Measurements from ENCODE around the gene CTRB2.

Gene CTRB2

DNA sequence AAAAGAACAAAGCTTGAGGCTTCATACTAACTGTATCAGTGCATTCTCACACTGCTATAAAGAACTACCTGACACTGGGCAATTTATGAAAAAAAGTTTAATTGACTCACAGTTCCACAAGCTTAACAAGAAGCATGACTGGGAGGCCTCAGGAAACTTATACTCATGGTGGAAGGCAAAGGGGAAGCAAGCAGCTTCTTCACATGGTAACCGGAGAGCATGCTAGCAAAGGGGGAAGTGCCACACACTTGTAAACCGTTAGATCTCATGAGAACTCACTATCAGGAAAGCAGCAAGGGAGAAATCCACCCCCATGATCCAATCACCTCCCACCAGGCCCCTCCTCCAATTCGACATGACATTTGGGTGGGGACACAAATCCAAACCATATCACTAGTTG lies 25.3 kb downstream of the CTRB2 start:
- DNase-seq: no peak

DNA sequence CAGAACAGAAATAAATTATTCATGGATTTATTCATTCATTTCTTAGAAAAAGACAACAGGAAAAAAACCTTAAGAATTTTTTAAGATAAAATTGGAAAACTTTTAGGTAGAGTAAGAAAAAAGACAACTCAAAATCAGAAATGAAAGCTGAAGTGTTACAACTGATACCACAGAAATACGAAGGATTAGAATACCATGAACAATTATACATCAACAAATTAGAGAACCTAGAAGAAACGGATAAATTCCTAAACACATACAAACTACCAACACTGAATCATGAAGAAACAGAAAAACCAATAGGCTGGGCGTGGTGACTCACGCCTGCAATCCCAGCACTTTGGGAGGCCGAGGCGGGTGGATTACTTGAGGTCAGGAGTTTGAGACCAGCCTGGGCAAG lies 27.8 kb downstream of the CTRB2 start:
- no peak for DNase-seq

DNA sequence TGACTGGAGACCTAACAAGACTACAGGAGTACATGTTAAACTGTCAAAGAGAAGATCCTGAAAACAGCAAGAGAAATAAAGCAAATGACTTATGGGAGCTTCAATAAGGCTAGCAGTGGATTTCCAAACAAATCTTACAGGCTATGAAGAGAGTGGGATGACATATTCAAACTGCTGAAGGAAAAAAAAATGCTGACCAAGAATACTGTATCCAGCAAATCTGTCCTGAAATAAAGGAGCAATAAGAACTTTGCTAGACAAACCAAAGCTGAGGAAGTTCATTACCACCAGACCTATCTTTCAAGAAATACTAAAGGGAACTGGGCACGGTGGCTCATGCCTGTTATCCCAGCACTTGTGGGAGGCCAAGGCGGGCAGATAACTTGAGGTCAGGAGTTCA lies 30.0 kb downstream of the CTRB2 start:
- no peak for DNase-seq

DNA sequence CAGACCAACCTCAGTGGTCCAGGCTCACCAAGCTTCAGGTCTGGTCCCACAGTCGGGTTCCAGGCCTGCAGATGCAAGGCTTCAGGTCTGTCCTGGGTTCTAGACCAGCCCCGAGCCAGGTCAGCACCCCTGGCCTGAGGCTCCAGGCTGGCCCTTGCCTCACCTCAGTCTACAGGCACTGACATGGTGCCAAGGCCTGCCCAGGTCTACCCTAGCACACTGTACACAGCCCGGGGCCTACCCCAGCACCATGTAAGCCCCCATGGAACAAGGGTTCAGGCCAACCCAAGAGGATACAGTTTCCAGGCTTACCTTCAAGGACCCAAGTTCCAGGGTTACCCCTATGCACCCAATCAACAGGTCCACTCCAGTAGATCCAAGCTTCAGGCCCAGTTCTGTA lies 31.9 kb downstream of the CTRB2 start:
- no peak for DNase-seq

DNA sequence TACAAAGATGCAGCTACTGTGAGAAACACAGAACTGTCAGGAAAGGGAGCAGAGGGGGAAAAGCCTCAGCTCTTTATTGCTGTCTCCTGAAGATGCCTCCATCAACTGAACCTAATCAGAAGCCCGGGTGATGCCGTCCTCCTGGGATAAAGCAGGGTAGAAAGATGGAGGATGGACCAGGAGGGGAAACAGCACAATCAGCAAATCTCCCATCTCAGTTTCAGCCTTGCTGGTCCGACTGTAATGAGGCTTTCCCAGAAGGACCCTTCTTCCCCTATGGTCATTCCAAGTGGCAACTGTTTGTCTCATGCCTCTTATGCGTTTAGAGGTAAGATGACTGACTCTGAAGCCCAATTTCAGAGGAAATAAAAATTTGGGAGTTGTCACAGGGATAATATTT lies 34.4 kb downstream of the CTRB2 start:
- DNase-seq: no peak

DNA sequence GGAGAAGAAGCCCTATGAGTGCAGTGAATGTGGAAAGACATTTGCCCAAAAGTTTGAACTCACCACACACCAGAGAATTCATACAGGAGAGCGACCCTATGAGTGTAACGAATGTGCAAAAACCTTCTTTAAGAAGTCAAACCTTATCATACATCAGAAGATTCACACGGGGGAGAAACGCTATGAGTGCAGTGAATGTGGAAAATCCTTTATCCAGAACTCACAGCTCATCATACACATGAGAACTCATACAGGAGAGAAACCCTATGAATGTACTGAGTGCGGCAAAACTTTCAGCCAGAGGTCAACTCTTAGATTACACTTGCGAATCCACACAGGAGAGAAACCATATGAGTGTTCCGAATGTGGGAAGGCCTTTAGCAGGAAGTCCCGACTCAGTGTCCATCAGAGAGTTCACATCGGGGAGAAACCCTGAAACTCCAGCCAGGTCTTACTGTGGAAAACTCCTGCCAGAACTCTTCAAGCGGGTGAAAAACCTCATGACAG lies 37.0 kb downstream of the CTRB2 start:
- no peak for DNase-seq

DNA sequence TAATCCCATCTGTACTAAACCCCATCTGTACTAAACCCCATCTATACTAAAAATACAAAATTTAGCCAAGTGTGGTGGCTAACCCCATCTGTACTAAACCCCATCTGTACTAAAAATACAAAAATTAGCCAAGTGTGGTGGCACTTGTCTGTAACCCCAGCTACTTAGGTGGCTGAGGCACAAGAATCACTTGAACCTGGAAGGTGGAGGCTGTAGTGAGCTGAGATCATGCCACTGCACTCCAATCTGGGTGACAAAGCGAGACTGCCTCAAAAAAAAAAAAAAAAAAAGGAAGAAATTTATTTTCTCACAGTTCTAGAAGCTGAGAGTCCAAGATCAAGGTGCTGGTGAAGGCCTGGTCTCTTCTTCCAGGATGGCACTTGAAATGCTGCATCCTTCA lies 46.6 kb downstream of the CTRB2 start:
- no peak for DNase-seq

Data from anterior cingulate cortex (tissue), 58 donors.